GM21786 (cell line): ENCODE measurements around the gene TLR6.

Source experiments
- ATAC-seq: cut with Tn5 transposase; IDR thresholded peaks from one replicate; pipeline ENCODE4 v1.9.1; 2021; ENCODE audit not compliant: unreplicated experiment

TLR6 gene

GRCh38 chr4:38856524-38857337, at the start of gene TLR6:
Gene TLR6 (minus strand): TSS chr4:38856817. CDS start chr4:38829473, 27,344 bp downstream.
- ATAC-seq, result peak; percentile 27

- ATAC-seq, result no peak
Measured at GRCh38 chr4:38905652-38906385, 49.2 kb upstream of the TLR6 start.

GRCh38 chr4:38904682-38905081, 48.1 kb upstream of the TLR6 start:
- ATAC-seq, result no peak

- ATAC-seq, result no peak
Measured at GRCh38 chr4:38904090-38904666, 47.6 kb upstream of the TLR6 start.

- ATAC-seq, result no peak
Measured at GRCh38 chr4:38902695-38903094, 46.1 kb upstream of the TLR6 start.

GRCh38 chr4:38902221-38902620, 45.6 kb upstream of the TLR6 start:
- ATAC-seq, result no peak

- no peak for ATAC-seq
Measured at GRCh38 chr4:38898245-38898644, 41.6 kb upstream of the TLR6 start.

GRCh38 chr4:38896940-38897339, 40.3 kb upstream of the TLR6 start:
- no peak for ATAC-seq

GRCh38 chr4:38894322-38894982, 37.8 kb upstream of the TLR6 start:
- ATAC-seq, result no peak

GRCh38 chr4:38891051-38891983, 34.7 kb upstream of the TLR6 start:
- ATAC-seq, result no peak

GRCh38 chr4:38889143-38889542, 32.5 kb upstream of the TLR6 start:
- peak; percentile 61 for ATAC-seq

- no peak for ATAC-seq
Measured at GRCh38 chr4:38884254-38884653, 27.6 kb upstream of the TLR6 start.

- no peak for ATAC-seq
Measured at GRCh38 chr4:38876636-38877035, 20.0 kb upstream of the TLR6 start.

- ATAC-seq, result no peak
Measured at GRCh38 chr4:38873290-38873944, 16.8 kb upstream of the TLR6 start.

- no peak for ATAC-seq
Measured at GRCh38 chr4:38872620-38873019, 16.0 kb upstream of the TLR6 start.

- ATAC-seq, result no peak
Measured at GRCh38 chr4:38871593-38871992, 15.0 kb upstream of the TLR6 start.

GRCh38 chr4:38870098-38870808, 13.6 kb upstream of the TLR6 start:
- no peak for ATAC-seq

GRCh38 chr4:38869511-38869910, 12.9 kb upstream of the TLR6 start:
- ATAC-seq, result no peak
